GM21367 (cell line): ENCODE results near the gene CALN1.

Source experiments
- ATAC-seq: cut with Tn5 transposase; IDR thresholded peaks from one replicate; pipeline ENCODE4 v1.9.1; 2021; ENCODE audit not compliant: unreplicated experiment

The CALN1 gene

DNA sequence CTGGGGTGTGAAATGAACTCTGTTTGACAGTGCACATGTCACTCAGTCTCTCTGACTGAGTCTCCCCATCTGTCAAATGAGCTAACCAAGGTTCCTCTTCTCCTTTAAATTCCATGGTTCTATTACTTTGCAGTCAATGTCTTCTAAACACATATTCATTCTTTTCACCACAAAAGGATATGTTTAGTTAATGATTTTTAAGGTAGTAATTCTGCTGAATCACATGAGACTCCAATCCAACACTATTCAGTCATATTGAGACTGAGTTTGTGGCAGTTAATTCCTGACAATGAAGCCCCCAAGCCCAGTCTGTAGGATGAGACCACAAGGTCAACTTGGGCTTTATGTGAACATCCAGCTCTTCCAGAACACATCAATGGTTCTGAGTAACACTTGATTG lies 85.3 kb downstream of the CALN1 start:
- no peak for ATAC-seq

DNA sequence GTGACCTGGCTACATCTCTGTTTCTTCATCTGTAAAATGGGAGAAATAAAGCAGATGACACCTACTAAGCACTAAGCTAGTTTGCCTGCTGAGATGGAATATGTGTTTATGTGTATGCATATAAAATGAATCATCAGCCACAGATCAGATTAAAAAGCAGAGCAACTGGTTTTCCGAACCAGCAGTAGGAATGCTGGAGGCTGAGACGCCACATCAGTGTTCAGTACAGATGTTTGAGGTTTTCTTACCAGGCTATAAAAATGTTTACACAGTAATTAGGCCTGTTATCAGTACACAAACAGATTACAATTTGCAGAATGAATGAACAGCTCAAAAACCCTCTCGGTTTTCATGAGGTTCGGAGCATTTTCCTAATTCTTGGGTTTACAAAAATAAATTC lies 85.8 kb downstream of the CALN1 start:
- ATAC-seq: no peak

DNA sequence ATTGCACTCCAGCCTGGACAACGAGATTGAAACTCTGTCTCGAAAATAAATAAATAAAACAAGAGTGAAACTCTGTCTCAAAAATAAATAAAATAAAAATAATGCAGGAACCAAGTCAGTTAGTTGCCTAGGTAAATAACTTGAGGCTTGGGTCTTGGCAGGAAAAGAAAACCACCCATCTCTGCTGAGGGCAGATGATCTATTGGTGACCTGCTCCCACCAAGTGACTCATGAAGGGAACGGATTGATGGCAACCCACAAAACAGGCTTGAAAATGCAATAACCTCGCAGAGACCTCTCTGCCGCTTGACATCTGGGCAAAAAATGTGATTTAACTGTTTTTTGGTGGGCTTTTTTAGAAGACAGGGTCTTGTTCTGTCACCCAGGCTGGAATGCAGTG lies 86.6 kb downstream of the CALN1 start:
- ATAC-seq: no peak

DNA sequence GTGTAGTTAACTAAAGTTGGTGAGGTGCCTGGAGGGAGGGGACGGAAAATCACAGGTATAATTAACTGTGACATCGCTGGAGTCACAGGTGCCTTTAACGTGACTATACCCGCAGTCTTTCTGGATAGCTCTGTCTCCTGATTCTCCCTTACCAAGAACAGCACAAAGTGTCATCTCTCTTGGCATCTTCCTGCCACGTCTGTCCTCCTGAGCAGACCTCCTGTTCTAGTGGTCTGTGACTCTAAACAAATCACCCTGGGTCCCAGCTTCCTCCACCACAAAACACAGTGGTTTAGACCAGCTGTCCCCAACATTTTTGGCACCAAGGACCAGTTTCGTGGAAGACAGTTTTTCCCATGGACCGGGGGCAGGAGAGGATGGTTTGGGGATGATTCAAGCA lies 90.5 kb downstream of the CALN1 start:
- no peak for ATAC-seq

DNA sequence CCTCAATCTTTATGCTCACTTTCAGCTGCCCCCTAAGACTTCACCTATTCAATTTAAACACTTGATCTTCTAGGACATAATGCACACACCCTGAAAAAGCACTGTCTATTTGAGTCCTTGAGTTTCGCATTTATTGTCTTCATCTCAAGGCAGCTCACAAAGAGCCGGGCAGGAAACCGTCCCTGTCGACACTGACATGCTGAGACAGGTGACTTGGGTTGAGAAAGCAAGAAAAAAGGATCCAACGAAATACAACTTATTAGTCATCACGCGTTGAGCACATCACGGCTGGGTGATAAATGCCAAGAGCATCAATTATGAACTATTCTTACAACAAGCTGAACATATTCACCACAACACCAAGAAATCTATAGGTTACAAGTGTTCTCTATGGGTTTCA lies 91.1 kb downstream of the CALN1 start:
- ATAC-seq: no peak

DNA sequence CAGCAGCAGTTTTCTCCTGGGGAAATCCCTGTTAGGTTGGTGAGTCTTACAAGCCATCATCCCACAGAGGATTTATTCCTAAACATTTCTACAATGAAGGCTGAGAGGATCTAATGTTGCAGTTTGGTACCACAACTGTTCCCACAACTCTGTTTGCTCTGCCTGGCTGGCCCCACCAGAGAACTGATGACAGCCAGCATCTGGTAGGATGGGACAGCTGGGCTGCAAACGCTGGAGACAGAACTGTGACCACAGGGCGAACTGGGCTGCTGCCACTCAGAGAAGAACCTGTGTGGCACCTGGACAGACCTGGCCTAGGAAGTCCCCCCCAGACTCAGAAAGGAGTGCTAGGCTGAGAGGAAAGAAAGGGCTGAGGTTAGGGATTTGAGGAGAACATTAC lies 94.8 kb downstream of the CALN1 start:
- ATAC-seq: no peak

DNA sequence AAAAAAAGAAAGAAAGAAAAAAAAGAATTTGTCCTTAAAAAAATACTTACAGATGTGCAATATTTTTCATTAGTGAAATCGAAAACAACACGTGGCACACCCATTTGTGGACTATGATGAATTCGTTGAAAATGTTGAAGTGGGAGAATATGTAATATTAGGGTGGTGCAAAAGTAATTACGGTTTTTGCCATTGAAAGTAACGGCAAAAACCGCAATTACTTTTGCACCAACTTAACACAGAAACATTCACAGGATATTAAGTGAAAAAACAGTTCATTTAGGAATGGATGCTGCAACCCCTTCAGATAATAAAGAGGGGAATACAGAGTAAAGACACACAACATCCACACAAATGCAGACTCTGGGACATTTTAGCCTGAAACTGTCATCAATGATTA lies 96.0 kb downstream of the CALN1 start:
- ATAC-seq: no peak

DNA sequence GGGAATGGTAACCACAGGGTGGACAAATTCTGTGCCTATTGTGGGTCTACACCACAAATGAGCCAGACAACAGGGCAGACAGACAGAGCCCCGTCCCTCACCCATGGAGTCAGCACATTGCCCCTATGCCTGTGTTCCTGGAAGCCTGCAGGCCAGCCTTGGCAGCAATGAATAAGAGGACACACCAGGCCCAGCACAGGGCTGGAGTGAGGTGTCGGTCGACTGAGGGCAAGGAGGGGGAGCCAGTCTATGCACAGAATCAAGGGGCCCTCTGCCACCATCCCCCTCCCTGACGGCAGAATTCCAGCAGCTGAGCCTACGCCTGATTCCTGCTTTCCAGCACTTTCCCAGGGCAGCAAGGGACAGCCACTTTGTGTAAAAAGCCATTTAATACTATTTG lies 98.2 kb downstream of the CALN1 start:
- ATAC-seq: no peak

DNA sequence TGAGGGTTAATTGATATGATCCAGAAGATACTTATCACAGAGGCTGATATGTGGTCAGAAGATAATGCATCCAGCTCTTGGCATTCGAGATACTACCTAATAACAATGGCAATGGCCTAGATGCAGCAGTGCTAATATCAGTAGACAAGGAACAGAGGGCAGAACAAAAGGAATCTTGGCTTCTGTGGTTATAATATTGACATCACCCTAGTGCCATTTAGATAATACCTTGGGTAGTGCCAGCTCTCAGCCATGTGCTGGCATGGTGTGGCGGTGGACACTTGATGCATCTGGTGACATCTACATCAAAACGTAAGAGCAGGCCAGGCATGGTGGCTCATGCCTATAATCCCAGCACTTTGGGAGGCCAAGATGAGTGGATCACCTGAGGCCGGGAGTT lies 101.8 kb downstream of the CALN1 start:
- no peak for ATAC-seq

DNA sequence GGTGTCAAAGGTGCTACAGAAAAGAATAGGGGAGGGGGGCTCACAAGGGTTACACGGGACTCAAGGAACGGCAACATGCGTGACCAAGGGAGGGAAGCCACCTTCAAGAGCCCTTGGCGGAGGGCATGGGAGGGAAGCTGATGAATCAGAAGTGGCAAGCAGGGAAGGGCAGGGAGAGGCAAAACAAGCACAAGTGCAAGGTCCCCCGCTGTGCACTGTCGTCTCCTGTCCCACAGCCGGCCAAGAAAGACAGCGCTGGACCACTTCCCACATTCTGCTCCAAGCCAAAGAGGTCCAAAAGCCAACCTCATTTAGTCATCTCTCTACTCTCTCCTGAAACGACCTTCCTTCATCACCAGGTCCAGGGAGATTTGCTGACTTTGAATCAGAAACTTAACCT lies 102.7 kb downstream of the CALN1 start:
- no peak for ATAC-seq

DNA sequence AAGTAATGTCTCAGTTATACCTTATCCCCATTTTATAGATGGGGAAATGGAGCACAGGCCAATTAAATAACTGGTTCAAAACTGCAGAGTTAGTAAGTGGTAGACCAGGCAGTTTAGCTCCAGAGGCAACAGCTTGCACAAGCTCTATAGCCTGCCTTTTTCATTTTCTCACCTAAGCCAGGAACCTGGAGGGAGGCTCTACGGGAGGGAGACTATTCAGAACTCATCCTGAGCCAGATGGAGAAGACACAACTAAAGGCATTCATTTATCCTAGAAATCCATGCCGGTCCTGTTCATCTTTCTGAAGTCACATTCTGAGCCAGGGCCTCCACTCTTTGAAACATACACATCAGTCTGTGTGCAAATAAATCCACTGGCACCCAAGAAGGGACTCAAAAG lies 103.2 kb downstream of the CALN1 start:
- ATAC-seq: no peak

DNA sequence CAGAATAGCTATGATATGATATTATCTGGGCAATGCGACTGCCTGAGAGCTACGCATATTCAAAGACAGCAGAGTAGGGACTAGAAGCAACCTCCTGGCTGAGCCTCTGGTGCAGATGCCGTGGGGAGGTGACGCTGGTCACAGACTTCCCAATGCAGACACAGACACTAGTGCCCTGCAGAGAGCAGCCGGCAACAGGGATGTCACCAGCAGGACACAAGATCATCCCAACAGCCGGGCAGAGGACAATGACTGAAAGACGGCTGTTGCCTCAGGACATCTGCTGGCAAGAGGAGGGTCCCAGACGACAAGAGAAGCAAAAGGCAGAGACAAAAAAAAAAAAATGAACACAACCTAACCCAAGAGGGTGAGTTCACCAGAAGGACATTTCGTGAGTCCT lies 104.6 kb downstream of the CALN1 start:
- no peak for ATAC-seq

DNA sequence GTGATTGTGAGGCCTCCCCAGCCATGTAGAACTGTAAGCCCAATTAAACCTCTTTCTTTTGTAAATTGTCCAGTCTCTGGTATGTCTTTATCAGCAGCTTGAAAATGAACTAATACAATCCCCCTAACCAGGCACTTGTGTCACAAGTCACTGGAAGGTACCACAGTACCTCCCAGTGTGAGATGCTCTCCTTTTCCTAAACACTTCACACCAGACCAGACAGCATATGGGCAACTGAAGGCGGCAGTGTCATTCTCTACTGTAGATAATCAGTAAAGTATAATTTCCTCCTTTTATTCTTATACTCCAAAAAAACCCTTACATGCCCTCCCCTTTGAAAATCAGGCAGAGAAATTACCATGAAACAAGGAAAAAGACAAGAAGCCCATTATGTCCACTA lies 113.2 kb downstream of the CALN1 start:
- ATAC-seq: no peak

DNA sequence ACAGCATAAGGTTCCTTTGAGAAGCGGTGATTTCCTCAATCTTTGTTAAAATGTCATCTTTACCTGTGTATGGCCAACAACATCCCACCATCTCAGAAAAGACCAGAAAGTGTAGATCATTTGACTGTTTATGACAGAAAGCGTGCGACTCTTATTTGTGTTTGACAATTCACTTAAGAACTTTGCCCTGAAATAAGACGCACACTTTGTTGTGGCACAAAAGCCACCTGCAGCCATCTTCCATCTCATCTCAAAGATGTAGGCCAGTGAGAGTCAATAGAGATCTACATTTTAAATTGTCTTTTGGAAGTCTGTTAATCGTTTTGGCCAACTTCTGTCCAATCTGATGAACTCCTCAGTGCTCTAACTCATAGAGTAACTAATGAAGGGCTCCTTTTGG lies 114.0 kb downstream of the CALN1 start:
- no peak for ATAC-seq

DNA sequence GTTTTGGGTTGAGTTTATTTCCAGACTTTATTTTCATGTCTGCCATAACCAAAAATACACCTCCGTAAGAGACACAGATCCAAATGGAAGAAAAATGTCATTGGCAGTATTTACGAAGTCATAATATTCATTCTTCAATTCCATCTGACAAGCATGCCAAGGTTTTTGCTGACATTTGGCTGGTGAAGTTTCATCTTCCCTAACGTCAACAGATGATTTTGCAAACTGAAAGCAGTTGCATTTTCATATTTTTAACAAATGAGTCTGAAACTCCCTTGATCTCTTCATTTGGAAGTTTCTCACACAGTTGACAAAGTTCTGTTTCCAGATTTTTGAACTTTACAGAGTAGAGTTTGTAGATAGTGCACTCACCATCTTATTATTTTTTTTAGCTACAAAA lies 114.5 kb downstream of the CALN1 start:
- no peak for ATAC-seq

DNA sequence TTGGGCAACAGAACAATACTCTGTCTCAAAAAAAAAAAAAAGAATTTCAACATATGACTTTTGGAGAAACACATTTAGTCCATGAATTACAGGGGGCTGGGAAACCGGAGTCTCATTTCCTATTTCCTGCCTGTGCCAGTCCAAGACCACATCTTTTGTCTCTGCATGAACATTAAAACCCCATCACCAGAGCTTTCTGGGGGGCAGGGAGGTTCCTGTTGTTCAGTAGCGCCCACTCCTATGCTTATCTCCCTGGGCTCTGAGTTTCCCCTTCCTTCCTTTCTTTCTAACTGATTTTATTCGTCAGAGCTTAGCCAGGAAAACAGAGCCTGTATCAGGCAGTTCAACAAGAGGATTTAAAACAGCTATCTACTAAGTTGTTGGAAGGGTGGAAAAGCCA lies 119.3 kb downstream of the CALN1 start:
- ATAC-seq: no peak

DNA sequence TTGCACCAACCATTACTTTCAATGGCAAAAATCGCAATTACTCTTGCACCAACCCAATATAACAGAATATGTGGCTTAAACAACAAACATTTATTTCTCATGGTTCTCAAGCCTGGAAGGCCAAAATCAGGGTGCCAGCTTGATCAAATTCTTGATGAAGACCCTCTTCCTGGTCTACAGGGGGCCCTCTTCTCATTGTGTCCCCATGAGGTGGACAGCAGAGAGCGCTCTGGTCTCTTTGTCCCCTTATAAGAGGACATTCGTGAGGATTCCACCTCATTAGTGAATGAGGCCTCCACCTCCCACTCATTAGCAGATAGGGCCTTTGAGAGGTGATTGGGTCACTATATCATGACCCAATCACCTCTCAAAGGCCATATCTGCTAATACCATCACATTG lies 120.0 kb downstream of the CALN1 start:
- no peak for ATAC-seq

DNA sequence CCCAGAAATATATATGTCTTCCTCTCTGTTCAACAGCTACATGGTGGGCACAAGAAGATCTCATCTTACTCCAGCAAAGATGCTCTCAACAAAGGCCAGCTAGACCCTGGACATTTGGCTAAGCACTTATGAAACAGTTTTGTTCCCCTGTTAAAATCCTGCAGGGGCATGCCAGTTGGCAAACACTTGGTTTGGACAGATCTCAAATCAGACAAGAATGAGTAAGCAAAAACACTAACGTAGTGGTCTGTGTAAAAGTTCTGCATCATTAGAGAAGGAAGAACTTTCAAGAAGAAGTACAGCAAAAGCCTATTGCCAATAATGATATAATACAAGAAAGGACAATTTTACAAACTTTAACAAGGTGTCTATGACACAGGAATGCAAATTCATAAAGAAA lies 125.6 kb downstream of the CALN1 start:
- ATAC-seq: no peak

DNA sequence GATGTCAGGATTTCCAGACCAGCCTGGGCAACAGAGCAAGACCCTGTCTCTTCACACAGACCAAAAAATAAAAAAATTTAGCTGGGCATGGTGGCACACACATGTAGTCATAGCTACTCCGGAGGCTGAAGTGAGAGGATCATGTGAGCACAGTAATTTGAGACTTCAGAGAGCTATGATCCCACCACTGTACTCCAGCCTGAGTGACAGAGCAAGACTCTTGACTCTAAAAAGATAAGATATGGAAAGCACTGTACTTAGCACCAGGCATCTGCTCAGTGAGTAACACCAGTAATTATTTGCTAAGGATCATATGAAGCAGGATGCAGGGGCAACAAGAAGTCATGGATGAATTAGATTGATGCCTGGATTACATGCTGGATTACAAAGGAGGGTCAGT lies 128.8 kb downstream of the CALN1 start:
- ATAC-seq: no peak

DNA sequence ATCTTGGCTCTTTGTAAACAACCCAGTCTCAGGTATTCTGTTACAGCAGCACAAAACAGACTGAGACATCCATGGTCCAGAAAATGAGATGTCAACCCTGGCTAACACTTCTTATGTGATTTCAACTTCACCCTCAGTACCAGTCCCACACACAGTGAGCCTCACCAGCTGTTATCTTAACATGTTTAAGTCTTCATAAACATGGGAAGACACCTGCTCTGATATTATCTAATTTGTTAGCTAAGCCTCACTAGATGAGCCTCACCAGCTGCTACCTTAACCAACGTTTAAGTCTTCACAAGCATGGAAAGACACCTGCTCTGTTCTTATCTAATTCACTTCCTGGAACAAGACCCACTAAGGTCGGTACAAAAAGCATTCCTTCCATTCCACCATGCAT lies 130.8 kb downstream of the CALN1 start:
- no peak for ATAC-seq

DNA sequence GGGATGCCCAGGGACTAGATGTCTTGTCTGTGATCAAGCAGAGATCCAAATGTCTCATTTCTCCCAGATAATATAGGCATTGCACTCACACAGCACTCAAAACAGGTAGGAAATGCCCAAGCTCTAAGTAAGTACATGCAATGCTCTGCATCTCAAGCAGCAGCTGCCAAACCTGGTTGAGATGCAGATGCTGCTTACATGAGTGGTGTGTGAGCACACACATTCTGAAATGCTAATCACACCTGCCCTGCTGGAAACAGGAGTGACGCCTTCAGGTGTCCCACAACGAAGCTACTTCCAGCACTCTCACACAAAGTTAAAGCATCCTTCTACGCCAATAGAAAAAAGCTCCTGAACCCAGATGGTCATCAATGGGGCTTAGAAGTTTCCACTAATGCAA lies 132.9 kb downstream of the CALN1 start:
- no peak for ATAC-seq

DNA sequence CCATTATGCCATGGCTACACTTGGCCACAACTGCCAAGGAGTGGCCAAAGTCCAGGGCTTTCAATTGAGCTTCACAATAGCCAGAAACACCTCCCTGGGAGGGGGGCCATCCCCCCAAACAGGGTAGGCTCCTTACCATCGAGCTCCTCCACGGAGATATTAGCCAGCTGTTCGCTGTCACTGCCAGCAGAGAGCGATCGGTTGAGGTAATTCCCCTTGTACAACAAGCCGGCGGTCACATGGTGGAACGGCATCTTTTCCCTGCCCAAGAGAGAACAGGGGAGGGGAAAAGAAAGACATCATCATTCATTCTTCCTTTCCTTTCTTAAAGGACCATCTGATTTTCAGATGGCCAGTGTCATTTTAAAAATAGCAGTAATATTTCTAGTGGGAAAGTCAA lies 133.6 kb downstream of the CALN1 start:
- ATAC-seq: no peak

DNA sequence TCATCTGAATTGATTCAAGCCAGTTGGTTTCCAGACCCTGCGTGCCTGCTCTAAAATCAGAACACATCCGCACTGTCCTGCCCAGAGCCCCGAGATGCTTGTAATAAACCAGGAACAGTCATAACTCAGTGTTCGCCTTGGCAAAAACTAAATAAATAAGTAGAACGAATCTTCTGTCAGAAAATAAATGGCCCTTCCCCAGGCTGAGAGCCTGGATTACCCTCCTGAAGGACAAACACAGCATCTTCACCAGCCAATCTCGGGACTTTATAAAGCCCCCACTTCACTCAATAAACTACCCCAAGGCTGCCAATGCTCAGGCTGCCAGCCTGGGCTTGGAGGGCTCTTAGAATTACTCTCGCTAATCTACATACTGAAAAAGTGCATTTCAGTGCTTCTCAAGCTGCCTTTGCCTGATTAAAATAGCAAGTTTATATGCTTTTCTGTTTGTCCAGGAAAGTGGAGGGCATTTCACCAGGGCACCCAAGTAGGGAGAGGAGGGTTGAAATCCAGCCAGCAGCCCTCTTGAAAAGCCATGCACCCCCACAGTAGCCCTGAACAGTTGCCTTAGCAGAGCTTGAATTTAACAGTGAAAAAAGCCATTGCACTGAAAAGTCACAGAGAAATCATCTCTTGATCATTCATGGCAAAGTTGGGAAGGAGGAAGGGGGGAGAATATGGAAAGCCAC lies 136.6 kb downstream of the CALN1 start:
- ATAC-seq: no peak

DNA sequence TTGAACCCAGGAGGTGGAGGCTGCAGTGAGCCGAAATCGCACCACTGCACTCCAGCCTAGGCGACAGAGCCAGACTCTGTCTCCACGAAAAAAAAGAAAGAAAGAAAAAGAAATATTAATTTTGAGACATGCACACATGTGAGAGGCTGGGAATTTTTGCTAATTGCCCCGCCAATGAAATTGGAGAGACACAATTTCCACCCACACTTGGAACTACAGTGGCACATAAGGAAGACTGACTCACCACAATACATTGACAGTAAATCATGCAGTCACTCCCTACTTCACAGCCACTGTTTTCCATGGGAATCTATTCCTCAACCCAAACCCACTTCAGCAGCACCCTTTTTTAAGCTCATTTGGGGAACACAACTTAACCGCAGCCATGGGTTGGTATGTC lies 139.7 kb downstream of the CALN1 start:
- no peak for ATAC-seq
